GM21526 (cell line): Measurements from ENCODE around the gene MALRD1.
"Not testable (repeated sequence)": the region's sequence is repeated elsewhere in the genome, so short reads cannot be mapped to it uniquely, and the experiment has no call there.

Experiments
- ATAC-seq: cut with Tn5 transposase; IDR thresholded peaks from one replicate; pipeline ENCODE4 v1.9.1; 2021; ENCODE audit warnings: moderate library complexity; ENCODE audit not compliant: unreplicated experiment, low FRiP score

MALRD1 gene

DNA sequence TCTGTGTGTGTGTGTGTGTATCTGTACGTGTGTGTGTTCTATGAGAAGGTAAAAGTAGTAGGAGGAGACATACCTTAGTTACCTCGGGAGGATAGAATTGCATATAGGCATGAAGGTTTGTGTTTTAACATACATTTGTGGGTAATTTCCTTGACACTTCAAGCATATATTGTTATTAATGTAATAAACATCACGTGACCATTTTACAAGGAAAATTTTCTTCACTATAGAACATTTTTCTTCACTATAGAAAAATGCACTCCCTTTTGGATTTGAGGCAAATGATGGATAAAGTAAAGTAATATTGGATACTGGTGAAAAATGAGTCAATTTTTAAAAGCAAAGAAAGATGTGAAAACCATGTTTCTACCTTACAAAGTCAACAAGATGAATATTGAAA lies 640.6 kb downstream of the MALRD1 start:
- no peak for ATAC-seq

DNA sequence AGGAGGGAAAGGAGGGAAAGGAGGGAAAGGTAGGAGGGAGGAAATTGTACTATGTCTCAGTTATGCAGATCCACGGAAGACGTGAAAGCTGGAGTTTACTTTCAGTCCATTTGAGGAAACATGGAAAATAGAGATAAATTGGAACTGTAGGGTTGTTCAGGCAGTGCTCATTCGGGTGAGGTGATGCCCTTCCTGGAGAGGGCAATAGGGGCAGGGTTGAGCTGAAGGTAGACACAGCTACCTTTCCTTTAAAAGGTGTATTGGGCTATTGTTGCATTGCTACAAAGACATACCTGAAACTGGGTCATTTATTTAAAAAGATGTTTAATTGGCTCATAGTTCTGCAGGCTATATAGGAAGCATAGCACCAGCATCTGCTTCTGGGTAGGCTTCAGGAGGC lies 650.7 kb downstream of the MALRD1 start:
- no peak for ATAC-seq

DNA sequence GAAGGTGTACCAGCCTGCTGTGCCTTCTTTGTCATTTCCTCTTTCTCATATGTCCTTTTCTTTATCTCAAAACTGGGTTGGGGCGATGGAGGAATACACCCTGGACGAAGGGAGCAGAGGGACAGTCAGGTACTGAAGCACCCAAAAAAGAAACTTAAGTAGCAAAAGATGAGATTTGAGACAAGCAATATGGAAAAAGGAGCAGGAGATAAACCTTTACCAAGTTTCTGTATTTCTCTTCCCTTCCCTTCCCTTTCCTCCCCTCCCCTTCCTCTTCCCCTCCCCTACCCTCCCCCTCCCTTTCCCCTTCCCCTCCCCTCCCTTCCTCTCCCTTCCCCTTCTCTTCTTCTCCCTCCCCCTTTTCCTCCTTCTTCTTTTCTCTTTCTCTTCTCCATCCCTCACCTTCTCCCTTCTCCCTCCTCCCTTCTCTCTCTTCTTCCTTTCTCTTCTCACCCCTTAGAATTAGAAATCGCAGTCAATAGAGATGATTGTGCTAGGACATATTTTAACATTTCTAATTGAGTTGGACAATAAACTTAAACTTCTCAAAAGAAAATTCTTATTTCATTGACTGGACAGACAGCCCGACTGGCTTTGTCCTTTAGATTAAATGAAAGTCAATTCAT lies 652.9 kb downstream of the MALRD1 start:
- ATAC-seq: no peak

DNA sequence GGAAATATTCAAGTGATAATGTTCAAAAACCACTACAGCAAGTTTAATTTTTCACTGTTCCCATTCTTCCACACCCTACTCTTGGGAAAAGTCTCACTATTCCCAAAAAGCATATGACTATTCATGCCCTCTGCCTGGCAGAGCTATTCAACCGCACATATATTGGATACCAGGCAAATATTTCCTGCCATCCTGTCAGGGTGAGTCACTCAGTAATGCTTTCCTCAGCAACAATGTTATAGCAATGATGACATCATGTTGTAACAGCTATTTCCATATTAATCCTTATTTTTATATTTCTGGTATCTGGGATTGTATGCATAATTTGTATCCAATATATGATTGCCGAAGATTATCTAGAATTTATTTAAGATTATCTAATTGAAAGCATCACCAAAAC lies 653.6 kb downstream of the MALRD1 start:
- no peak for ATAC-seq

DNA sequence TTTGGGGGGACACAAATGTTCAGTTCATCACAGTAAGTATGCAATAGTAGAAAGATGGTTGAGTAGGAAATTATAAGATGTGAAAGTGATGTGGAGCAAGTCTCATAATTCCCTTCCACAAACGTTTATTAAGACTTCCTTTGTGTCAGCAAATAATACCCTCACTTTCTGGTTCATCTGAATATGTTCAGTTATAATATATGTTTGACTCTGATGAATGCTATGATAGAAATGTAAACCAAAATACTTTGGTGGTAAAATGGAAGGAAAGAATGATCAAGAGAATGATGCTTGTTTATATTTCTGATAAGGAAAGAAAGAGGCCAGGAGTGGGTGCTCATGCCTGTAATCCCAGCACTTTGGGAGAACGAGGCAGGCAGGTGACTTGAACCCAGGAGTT lies 655.9 kb downstream of the MALRD1 start:
- ATAC-seq: no peak

DNA sequence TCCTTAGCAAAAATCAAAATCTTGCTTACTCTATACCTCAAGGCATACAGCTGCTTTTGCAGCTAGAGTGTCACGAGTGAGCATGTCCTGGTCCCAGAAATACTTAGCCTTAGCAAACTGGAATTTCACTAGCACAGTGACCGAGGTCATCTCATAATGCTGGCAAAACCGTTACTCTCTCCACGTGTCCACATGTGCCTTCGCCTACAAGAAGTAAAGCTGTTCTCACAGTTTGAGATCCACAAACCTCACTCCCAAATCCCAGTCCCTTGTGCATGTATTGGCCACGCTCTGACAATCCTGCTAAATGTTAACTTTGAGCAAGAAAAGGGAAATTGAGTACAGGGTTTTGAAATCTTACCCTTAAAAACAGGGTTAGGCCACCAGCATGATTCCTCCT lies 656.6 kb downstream of the MALRD1 start:
- ATAC-seq: no peak

DNA sequence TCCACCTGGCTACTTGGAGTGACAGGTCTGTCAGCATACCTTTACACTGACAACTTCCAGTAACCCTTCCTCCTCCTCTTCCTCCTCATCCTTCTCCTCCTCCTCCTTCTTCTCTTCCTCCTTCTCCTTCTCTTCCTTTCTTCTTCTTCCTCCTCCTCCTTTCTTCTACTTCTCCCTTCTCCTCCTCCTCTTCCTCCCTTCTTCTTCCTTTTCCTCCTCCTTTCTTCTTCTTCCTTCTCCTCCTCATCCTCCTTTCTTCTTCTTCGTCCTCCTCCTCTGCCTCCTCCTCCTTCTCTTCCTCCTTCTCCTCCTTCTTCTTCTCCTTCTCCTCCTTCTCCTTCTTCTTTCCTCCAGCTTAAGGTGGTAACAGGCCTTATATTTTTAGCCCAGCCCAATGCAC lies 658.3 kb downstream of the MALRD1 start:
- ATAC-seq: no peak

DNA sequence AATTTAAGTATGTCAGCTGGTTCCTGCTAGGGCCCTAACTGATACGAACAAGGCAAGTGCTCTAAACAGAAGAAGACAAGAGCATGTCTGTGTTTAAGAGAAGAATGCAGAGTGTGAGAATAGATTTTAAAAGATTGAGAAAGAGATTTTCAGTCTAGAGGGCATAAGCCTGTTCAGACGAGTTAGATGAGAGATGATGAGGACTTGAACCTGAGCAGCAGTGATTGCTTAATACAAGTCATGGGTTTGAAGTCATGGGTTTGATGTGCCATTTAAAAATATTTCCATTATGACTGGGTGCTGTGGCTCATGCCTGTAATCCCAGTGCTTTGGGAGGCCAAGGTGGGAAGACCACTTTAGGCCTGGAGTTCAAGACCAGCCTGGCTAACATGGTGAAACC lies 658.8 kb downstream of the MALRD1 start:
- ATAC-seq: no peak

DNA sequence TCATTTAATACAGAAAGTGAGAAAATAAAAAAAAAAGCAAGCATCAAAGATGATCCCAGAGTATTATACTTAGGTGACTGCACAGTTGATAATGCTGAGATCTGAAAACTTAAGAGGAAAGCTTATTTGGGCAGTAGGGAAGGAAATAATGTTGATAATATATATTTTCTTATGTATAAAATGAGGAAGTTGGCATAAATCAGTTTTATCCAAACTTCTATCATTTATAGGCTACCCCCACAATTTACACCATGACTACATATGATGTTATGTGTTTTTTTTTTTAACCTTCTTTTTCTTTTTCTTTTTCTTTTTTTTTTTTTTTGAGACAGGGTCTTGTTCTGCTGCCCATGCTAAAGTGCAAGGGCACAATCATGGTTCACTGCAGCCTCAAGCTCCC lies 659.4 kb downstream of the MALRD1 start:
- no peak for ATAC-seq

DNA sequence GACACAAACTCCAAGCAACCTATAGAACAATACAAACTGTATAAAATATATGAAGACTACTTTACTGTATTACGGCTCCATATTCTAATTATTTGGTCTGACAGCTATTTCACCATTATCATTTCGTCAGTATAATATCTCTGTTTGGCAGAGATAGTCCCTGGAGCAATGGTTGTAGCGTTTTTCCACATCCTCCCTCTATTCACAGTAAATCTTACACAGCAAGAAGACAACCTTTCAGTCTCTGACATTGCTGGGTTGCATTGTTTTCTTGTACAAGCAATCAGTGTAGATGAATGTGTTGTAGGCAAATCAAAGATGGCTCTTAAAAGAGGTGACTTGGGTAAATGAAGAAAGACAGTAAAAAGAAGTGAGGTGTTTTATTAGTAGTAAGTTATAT lies 662.0 kb downstream of the MALRD1 start:
- ATAC-seq: no peak

DNA sequence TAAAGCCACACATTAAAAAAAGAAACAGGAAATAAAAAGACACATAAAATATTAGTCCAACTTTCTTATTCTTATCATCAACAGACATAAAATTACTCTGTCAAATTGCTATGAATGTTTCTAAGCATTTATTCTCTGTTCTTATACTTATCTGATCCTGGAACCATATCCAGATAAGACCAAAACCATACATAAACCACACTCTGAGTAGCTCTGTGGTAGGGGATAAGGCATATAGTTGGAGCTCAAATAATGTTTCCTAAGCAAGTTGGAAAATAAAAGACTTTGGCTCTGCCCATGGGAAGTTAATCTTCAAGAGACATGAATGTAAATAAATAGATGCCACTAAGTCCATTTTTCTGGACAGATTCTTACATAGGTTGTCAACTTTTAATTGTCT lies 664.6 kb downstream of the MALRD1 start:
- ATAC-seq: no peak

DNA sequence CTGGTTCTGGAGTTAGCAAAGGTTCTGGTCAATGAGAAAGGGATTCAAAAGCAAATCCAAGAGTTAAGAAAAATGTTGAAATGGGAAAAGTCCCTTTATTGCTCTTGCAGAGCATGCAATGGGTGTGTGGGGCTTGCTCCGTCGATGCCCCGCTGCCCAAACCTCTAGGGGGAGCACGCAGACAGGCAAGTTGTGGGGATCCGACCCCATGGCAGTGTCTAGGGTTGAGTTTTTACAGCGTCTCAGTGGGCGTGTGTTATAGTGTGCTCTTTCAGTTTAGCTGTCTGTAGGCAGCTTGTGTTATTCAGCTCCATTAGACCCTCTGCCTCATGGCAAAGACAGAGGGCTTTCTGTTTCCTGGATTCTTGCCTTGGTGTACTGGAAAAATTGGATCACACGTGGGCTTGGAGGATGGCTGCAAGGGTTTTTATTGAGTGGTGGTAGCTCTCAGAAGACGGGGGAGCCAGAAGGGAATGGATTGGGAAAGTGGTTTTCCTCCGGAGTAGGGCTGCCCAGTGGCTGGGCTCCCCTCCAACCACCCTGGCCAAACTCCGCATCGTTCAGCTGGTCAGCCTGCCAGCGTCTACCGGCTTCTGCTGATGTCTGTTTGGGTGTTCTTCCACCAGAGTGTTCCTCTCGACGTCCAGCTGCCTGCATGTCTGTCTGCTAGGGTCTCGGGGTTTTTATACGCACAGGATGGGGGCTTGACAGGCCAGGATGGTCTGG lies 665.4 kb downstream of the MALRD1 start:
- no peak for ATAC-seq

DNA sequence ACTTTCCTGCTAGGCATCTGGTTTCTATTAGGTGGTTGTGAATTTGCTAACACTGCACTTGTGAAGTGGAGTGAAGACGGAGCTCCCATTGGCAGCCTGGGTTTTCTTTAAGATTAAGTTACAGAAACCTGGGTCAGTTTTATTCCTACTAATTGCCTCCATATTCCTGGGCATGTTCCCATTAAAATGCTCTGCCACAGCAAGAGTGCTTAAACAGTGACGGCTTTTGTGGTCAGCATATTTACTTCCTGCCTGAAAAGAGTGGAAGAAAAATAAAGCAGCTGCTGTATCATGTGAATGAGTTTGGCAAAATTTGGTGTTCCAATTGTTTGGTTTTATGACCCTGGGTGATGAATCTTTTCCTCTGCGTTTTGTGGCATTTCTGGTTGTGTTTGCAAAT lies 670.7 kb downstream of the MALRD1 start:
- no peak for ATAC-seq

DNA sequence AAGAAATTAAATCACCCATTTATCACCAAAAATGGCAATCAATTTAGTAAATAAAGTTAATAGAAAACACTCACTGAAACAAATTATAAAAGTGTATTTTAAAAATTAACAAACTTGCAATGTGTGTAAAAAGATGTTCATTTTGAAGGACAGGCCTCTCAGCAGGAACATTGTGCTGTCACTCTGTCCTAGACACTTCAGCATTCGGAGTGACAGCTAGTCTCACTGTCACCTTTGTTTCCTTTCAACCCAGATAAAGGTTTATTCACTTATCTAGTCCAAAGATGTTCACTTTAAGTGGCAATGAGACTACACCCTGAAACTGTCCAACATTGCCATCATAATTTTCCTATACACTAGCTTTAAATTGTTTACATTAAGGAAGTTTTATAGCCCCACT lies 675.7 kb downstream of the MALRD1 start:
- ATAC-seq: no peak

DNA sequence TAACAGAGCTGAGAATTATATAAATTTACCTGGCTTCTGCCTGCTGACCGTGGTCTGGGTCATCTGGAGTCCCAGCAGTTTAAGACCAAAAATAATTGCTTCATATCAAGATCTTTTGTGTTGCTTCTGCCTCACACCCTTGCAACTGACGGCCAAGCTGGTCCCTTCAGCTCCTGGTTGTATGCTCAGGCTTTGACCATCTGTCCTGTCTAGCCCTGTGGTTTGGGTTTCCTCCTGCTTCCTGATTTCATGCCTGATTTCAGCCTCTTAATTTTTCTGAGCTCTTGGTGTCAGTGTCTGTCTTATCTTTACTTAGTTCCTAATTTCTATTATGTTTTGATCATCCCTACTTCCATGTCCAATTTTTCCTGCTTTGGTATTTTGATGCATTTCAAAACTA lies 679.8 kb downstream of the MALRD1 start:
- ATAC-seq: no peak

DNA sequence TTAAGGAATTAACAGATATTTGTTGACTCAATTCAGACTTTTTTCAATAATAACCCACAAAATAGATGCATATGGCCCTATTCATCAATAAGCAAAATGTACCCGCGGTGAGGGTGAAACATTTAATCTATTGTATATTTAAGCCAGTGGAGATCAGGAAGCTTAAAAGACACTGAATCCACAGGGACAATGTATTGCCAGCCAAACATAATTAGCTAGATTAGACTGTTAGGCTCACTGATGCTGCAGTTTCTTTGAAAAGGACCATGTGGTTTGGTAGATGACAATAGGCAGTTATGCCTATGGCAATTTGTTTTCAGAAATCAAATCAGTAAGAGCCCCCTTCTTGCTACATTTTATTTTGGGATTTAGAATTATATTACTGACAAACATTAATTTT lies 680.4 kb downstream of the MALRD1 start:
- no peak for ATAC-seq

DNA sequence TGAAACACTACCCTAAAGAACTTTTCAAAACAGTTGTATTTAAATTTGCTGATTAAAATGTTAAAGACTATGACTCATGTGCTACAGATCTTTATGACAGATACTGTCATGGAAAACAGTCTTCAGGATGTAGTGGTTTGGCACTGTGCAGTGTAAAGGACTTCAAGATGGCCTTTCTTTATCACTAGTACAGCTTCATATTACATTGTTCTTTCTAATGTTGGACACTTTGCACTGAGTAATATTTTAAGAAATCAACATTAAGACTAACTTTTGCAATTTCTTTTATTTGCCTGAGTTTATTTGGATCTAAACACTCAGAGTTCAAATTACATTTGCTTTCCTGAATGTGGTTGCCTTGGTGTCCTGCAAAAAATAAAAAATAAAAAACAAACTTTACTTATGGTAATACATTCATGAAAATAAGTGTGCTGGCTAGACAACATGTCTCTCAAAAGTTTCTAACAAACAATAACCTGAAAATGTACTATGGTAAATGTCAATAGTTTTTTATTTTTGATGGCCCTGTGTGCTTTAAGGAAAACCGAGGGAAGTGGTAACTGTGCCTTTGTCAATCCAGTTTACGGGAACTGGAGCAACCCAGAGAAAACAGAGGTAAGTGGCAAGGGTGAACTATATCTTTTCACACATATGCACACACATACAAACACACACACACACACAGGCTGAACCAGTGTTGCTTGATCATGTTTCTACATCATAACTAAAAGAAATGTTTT lies 681.7 kb downstream of the MALRD1 start:
- ATAC-seq: no peak

DNA sequence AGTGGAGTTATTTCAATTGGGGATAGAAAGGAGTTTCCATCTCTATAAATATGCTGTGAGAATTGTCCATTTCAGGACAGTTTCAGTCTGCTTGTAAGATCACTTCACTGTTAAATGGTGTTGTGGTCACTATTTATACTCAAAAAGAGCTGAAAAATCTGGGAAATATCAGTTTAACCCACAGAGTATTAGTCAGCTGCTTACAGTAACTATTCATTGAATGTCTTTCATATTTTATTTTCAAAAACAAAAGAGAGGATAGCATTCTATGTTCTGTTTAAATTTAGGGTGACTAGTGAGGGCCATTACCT lies 682.3 kb downstream of the MALRD1 start:
- ATAC-seq: no peak

DNA sequence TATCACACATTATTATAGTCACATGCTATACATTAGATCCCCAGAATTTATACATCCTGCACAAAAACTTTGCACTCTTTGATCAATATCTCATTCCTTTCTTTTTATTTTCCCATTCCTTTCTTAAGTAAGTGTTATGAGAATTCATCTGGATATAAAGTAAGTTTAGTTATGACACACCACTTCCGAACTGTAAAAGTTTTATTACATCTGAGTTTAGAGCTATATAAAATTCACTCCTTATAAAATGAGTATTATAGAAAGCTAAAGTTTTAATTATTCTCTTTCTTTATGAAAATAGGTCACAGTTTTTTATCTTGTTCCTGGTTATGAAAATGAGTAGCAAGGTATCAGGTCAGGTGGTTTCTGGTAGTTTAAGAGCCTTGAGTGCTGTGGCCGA lies 683.0 kb downstream of the MALRD1 start:
- no peak for ATAC-seq

DNA sequence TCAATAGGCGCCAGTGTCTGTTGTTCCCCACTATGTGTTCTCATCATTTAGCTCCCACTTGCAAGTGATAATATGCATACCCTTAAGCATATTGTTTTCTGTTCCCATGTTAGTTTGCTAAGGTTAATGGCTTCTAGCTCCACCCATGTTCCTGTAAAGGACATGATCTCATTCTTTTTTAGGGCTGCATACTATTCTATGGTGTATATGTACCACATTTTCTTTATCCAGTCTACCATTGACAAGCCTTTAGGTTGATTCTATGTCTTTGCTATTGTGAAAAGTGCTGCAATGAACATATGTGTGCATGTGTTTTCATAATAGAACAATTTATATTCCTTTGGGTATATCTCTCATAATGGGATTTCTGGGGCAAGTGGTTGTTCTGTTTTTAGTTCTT lies 689.8 kb downstream of the MALRD1 start:
- ATAC-seq: no peak

DNA sequence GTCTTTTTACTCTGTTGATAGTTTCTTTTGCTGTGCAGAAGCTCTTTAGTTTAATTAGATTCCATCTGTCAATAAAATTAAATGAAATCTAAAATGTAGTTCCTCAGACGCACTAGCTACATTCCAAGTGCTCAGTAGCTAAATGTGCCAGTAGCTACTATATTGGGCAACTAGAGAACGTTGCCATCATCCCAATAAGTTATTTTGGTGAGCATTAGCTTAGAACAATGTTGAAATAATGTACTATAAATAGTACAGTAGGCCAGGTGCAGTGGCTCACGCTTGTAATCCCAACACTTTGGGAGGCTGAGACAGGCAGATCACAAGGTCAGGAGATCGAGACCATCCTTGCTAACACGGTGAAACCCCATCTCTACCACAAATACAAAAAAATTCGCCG lies 690.6 kb downstream of the MALRD1 start:
- not testable (repeated sequence) for ATAC-seq

DNA sequence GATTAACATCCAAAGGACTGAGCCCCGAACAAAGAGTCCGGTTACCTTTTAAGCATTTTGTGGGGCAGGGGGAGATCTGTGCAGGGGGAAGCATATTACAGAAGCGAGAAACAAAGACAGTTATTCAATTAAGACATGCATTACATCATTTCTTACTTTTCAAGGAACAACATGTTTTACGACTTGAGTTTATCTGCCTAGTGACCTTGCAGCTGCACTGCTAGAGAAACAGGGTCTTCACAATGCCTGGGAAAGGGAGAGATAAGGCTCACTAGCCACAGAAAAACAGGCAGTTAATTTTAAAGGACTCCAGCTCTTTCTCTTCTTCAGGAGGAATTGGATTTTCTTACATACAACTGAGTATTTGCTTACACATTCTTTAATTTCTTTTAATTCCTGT lies 693.5 kb downstream of the MALRD1 start:
- not testable (repeated sequence) for ATAC-seq
